ENCODE data around the gene ADSL. TPM values are rescaled to one million over a fixed set of nuclear protein-coding genes. Genes with fewer than 3 reads are reported as not detected.
A peak's percentile ranks its signal among the peaks of the same experiment; 100 is the strongest.

Gene ADSL
- total and polyA plus RNA-seq, 8 donors = 17.0 to 167 (median 36.6) TPM

GRCh38 chr22:40421941-40422340 lies 75.6 kb downstream of the ADSL start:
- H3K4me3 ChIP-seq = no peak overlapping the region
- peaks cover 88 to 100% (median 99%) of the 10 kb centered on the region in 4 donors for H3K36me3 ChIP-seq
- no peak for DNase-seq
- H3K4me1 ChIP-seq = peaks cover 0 to 13% (median 7%) of the 10 kb centered on the region in 4 donors
- 81 to 100% (median 95%) methylated on average over 1 of the region's 1 CpG for WGBS, 5 donors
- TF ChIP-seq CTCF (IDR thresholded peaks at IDR 0.05) (no peak), POLR2A (IDR thresholded peaks at IDR 0.05) (no peak), POLR2AphosphoS5 (IDR thresholded peaks at IDR 0.05) (no peak), EP300 (IDR thresholded peaks at IDR 0.05) (no peak)
- no peaks in the 10 kb centered on the region for H3K9me3 ChIP-seq
- intact Hi-C loops (cut with DNase I; ENCODE audit: low total_unique reads) = no loop called here
- H3K27ac ChIP-seq = no peak overlapping the region
- no peaks in the 10 kb centered on the region for H3K27me3 ChIP-seq

GRCh38 chr22:40422558-40423309 lies 76.4 kb downstream of the ADSL start:
- no peak overlapping the region for H3K4me3 ChIP-seq
- 93 to 99% (median 96%) methylated on average over 9 of the region's 9 CpGs for WGBS, 5 donors
- H3K36me3 ChIP-seq = peaks cover 90 to 100% (median 99%) of the 10 kb centered on the region in 4 donors

GRCh38 chr22:40423310-40423688 lies 77.0 kb downstream of the ADSL start:
- no peak overlapping the region for H3K27ac ChIP-seq
- H3K27me3 ChIP-seq = no peaks in the 10 kb centered on the region
- H3K4me1 ChIP-seq = peaks cover 0 to 13% (median 8%) of the 10 kb centered on the region in 4 donors
- peaks cover 89 to 100% (median 99%) of the 10 kb centered on the region in 4 donors for H3K36me3 ChIP-seq
- peak in 1 of 2 donors; percentile 2 for DNase-seq
- no peak overlapping the region for H3K4me3 ChIP-seq
- intact Hi-C loops (cut with DNase I; ENCODE audit: low total_unique reads) = no loop called here
- no peaks in the 10 kb centered on the region for H3K9me3 ChIP-seq
- no peak for TF ChIP-seq CTCF (IDR thresholded peaks at IDR 0.05)
- TF ChIP-seq POLR2AphosphoS5 (IDR thresholded peaks at IDR 0.05) = no peak
- WGBS, 5 donors = 79 to 91% (median 88%) methylated on average over 5 of the region's 5 CpGs

More at GRCh38 chr22:40422558-40423309, 76.4 kb downstream of the ADSL start:
- no peaks in the 10 kb centered on the region for H3K27me3 ChIP-seq
- no peak for DNase-seq
- intact Hi-C loops (cut with DNase I; ENCODE audit: low total_unique reads) = no loop called here
- H3K9me3 ChIP-seq = no peaks in the 10 kb centered on the region
- TF ChIP-seq POLR2A (IDR thresholded peaks at IDR 0.05) = no peak
- no peak for TF ChIP-seq CTCF (IDR thresholded peaks at IDR 0.05)
- TF ChIP-seq POLR2AphosphoS5 (IDR thresholded peaks at IDR 0.05) = no peak
- no peak for TF ChIP-seq EP300 (IDR thresholded peaks at IDR 0.05)
- H3K4me1 ChIP-seq = peaks cover 0 to 13% (median 9%) of the 10 kb centered on the region in 4 donors
- no peak overlapping the region for H3K27ac ChIP-seq

GRCh38 chr22:40423882-40424640 lies 77.8 kb downstream of the ADSL start:
- no peak overlapping the region for H3K4me3 ChIP-seq
- no peaks in the 10 kb centered on the region for H3K27me3 ChIP-seq
- intact Hi-C loops (cut with DNase I; ENCODE audit: low total_unique reads) = no loop called here
- TF ChIP-seq POLR2AphosphoS5 (IDR thresholded peaks at IDR 0.05) (no peak), EP300 (IDR thresholded peaks at IDR 0.05) (no peak), CTCF (IDR thresholded peaks at IDR 0.05) (no peak), POLR2A (IDR thresholded peaks at IDR 0.05) (no peak)
- WGBS, 5 donors = 78 to 93% (median 89%) methylated on average over 9 to 17 of the region's 17 CpGs
- no peaks in the 10 kb centered on the region for H3K9me3 ChIP-seq
- no peak overlapping the region for H3K27ac ChIP-seq
- peaks cover 88 to 100% (median 99%) of the 10 kb centered on the region in 4 donors for H3K36me3 ChIP-seq
- peaks cover 0 to 13% (median 4%) of the 10 kb centered on the region in 4 donors for H3K4me1 ChIP-seq
- peak in 1 of 2 donors; percentile 2 for DNase-seq

Measured in stomach (tissue), 9 donors.